Large intestine (tissue), 12 donors: Measurements from ENCODE around the gene NPHP4. TPM values are rescaled to one million over a fixed set of nuclear protein-coding genes. Genes with fewer than 3 reads are reported as not detected.

Source experiments
- DNase-seq, 2 donors: peaks; one replicate each; pipeline versions ENCODE4 v3.0.0 to v3.0.0-alpha.2; 2013
- H3K27ac ChIP-seq: one replicate; pipeline ENCODE4 v1.5.1; 2013; ENCODE audit warnings: low read length
- H3K27me3 ChIP-seq: 2 replicates; pipeline ENCODE4 v1.6.1; 2013; ENCODE audit warnings: low read length; ENCODE audit not compliant: control insufficient read depth, insufficient read depth
- H3K36me3 ChIP-seq: 2 replicates; pipeline ENCODE4 v1.6.1; 2013; ENCODE audit warnings: low read length; ENCODE audit not compliant: control insufficient read depth, insufficient read depth
- H3K4me1 ChIP-seq: one replicate; pipeline ENCODE4 v1.6.1; 2013; ENCODE audit warnings: low read length; ENCODE audit not compliant: control insufficient read depth, insufficient read depth
- H3K4me3 ChIP-seq: one replicate; pipeline ENCODE4 v1.5.1; 2013; ENCODE audit warnings: low read length
- H3K9me3 ChIP-seq: one replicate; pipeline ENCODE4 v1.6.1; 2013; ENCODE audit warnings: mild to moderate bottlenecking, low read depth, low read length, moderate library complexity; ENCODE audit not compliant: control insufficient read depth
- WGBS: methylation state at CpG from one replicate; pipeline ENCODE4 v1.1.5; 2013; ENCODE audit warnings: low lambda C conversion rate; ENCODE audit not compliant: insufficient coverage; 5-methylcytosine and 5-hydroxymethylcytosine counted together
- long read RNA-seq, 11 donors: transcript quantifications; one replicate each; lab custom pipeline, GENCODE V29; 2026
- polyA plus RNA-seq: library from polyadenylated mRNA; unstranded; fragments of 120-200 nt; gene quantifications from one replicate; pipeline ENCODE4 v1.2.1, GENCODE V29; 2013

NPHP4 gene
- polyA plus RNA-seq: 11.4 TPM
- long read RNA-seq, donor 1: 0 reads
- long read RNA-seq, donor 2, full-length matches to known transcripts: 1 of 1 reads
- long read RNA-seq, donor 2, partial matches to known transcripts: 0 of 1 reads
- long read RNA-seq, donor 2, other reads (novel, unspliced or antisense): 0 of 1 reads
- long read RNA-seq, donor 3: 0 reads
- long read RNA-seq, donor 4: 0 reads
- long read RNA-seq, donor 5: 0 reads
- long read RNA-seq, donor 6: 0 reads
- long read RNA-seq, donor 7: 0 reads
- long read RNA-seq, donor 8: 0 reads
- long read RNA-seq, donor 9: 0 reads
- long read RNA-seq, donor 10: 0 reads
- long read RNA-seq, donor 11: 0 reads

DNA sequence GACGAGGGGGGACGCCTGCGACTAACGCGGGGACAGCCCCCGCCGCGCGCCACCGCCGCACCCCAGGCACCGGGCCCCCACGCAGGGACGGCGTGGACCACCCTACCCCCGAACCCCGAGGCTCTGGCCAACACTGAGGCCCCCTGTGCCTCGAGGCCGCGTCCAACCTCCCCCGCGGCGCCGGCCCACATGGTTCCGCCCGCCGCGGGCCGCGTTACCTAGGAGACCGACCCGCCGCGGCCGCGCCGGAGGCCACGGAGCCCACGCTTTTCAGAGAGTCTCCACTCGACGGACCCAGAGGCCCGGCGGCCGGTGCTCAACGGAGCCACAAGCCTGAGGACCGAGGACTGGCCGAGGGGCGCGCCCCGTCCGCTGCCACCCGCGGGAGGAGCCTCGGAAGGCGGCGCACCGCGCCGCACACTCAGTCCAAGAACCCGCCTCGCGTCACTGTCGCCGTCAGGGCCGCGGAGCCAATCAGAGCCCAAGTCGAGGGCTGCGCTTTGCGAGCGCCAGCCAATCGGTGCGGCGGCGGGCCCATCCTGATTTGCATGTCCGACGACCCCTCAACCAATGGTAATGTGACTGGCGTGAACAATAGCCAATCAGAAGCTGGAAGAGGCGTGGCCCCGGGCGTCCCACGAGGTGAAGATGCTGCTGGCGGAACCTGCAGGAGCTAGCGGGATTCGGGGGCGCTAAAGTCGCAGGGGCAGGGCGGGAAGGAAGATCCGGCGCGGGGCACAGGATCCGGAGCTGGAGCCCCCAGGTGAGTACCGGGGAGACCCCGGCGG is at the start of gene NPHP4:
NPHP4 (minus strand) TSS at position 400 of the 788 bp plus-strand sequence. CDS start 6,136 bp downstream, outside the sequence.
- Histone ChIP-seq H3K27ac (peak within 1 kb of the TSS; percentile 63), H3K27me3 (peaks cover 18% of the 10 kb centered on the region), H3K36me3 (no peaks in the 10 kb centered on the region), H3K9me3 (no peaks in the 10 kb centered on the region), H3K4me3 (peak within 1 kb of the TSS; percentile 49), H3K4me1 (peaks cover 5% of the 10 kb centered on the region)
- peak; percentile 99 to 100 for DNase-seq
- no CpG with 5 or more reads among the region's 94 CpGs for WGBS

DNA sequence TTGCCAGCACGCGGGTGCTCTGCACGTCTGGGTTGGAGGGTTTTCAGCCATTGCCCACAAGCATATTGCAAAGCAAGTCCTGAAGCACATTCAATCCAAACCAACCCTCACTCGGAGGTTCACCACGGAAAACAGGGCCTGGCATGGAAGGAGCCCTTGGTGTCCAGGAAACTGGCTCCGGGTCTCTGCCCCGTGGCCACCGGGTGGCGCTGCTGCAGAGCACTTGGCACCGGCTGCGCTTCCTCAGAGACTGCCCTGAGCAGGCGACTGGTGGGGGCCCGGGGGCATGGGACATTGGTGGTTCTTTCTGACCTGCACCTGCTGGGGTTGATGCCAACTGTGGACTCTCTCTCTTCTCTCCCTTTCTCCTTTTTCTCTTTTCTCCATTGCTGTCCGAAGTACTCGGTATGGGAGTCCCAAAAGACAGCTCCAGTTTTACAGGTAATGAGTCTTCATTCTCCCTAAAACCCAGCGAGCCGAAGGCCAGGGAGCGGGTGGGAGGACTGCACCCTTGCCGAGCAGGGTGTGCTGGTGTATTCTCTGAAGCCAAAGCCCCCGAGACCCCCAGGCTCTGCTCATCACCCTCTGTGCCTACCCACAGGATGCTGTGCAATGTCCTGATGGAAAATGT is 49.3 kb upstream of the NPHP4 start:
- Histone ChIP-seq H3K36me3 (peaks cover 8% of the 10 kb centered on the region), H3K4me3 (no peak overlapping the region), H3K9me3 (no peaks in the 10 kb centered on the region), H3K4me1 (peaks cover 20% of the 10 kb centered on the region), H3K27ac (no peak overlapping the region), H3K27me3 (no peaks in the 10 kb centered on the region)
- DNase-seq: no peak
- 100% methylated on average over 1 of the region's 20 CpGs for WGBS

DNA sequence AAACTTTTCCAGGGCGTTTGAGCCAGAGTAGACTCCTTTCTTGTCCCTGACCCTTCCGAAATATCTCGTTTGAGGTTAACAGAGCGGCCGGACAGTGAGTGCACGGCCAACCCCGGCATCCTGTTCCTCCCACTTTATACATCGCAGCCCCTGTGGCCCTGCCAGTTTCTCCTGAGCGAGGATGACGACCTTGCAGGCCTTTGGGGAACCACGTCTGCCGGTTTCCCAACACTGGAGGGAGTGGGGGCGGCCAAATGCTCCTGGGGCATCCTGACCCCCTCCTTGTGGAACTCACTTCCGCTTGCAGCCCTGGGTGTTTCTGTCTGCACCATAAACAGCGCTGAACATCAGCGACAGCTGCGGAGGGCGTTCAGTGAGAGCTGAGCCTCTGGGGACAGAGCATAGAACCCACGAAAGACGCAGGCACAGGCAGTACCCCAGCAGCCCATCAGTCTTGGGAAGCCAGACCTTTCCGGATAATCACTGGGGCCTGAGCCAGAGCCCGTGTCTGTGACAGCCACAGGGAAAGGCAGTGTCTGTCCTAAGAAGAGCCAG is 48.7 kb upstream of the NPHP4 start:
- peaks cover 14% of the 10 kb centered on the region for H3K4me1 ChIP-seq
- no CpG with 5 or more reads among the region's 22 CpGs for WGBS
- no peak for DNase-seq
- peaks cover 8% of the 10 kb centered on the region for H3K36me3 ChIP-seq
- H3K27ac ChIP-seq: no peak overlapping the region
- no peaks in the 10 kb centered on the region for H3K27me3 ChIP-seq
- H3K4me3 ChIP-seq: no peak overlapping the region
- H3K9me3 ChIP-seq: no peaks in the 10 kb centered on the region

DNA sequence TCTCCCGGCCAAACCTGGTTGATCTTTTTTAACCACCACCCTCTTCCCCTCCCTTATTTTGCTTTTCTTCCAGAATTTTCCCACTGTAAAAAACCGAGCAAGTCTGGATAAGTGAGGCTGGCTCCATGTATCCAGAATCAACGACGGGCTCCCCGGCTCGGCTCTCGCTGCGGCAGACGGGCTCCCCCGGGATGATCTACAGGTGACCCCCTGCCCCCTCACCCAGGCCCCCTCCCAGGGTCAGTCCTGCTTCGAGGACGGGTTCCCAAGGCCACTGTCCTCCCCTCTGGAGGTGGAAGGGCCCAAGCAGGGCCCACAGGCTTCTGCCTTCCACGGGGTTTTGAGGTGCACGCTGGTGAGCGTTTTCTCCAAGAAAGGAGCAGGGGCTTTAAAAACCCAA is 48.2 kb upstream of the NPHP4 start:
- no peak for DNase-seq
- peaks cover 8% of the 10 kb centered on the region for H3K36me3 ChIP-seq
- H3K27ac ChIP-seq: no peak overlapping the region
- WGBS: no CpG with 5 or more reads among the region's 15 CpGs
- H3K4me3 ChIP-seq: no peak overlapping the region
- H3K4me1 ChIP-seq: peaks cover 11% of the 10 kb centered on the region
- H3K9me3 ChIP-seq: no peaks in the 10 kb centered on the region
- no peaks in the 10 kb centered on the region for H3K27me3 ChIP-seq

DNA sequence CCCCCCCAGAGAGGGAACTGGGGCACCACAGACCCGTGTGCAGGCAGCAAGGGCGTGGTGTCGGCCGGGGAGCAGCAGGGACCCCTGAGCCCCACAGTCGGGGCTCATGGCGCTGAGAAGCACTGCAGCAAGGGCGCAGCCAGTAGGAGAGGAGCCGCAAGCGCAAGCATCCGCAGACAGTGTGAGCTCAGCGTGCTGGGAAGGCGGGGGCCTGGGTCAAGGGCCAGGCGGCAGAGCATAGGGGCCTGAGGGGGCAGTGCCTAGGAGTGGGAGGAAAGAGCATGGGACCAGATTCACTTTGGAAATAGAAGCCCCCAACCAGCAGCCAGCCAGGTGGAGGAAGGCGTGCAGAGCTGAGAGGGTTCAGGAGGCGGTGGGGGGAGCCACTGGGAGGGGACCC is 46.8 kb upstream of the NPHP4 start:
- Histone ChIP-seq H3K27ac (no peak overlapping the region), H3K27me3 (no peaks in the 10 kb centered on the region), H3K9me3 (no peaks in the 10 kb centered on the region), H3K4me1 (peaks cover 4% of the 10 kb centered on the region), H3K36me3 (peaks cover 8% of the 10 kb centered on the region), H3K4me3 (no peak overlapping the region)
- no peak for DNase-seq
- WGBS: no CpG with 5 or more reads among the region's 15 CpGs

DNA sequence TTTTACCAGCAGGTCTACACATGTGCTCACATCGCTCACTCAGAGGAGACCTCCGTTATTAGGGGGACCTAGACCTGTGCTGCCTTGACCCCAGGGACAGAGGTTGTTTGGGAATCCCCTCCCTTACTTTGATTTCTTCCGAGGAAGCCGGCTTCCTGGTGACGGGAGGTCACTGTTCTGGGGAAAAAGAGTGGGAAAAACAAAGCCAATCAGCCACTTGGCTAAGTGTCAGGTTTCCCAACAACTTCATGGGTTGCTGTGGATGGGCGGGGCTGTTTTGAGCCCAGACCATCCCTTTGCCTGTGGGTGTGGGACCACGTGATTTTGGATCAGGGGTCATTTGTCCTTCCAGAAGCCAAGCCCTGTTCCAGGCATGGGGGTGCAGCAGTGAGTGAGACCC is 46.4 kb upstream of the NPHP4 start:
- H3K36me3 ChIP-seq: peaks cover 8% of the 10 kb centered on the region
- peaks cover 5% of the 10 kb centered on the region for H3K4me1 ChIP-seq
- H3K27ac ChIP-seq: no peak overlapping the region
- no peaks in the 10 kb centered on the region for H3K27me3 ChIP-seq
- no peak for DNase-seq
- no peaks in the 10 kb centered on the region for H3K9me3 ChIP-seq
- H3K4me3 ChIP-seq: no peak overlapping the region
- WGBS: 60% methylated on average over 3 of the region's 7 CpGs

DNA sequence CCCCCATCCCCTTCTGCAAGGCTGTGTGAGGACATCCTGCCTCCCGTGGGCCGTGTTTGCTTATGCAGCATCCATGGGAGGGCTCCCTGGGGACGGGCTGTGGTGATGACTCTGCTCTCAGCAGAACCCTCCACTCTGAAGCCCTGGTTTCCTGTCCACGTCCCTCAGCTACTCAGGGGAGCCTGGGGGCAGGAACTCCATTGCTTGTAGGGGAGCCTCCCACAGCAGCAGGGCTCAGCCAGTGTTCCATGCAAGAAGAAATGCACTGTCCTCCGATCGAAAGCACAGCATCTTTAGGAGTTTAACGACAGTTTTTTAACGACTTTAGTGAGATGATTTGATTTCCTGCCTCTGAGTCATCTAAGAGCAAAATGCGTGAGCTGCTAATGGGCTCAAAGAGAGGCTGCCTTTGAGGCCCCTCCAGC is 45.1 kb upstream of the NPHP4 start:
- no peak for DNase-seq
- no peaks in the 10 kb centered on the region for H3K9me3 ChIP-seq
- no CpG with 5 or more reads among the region's 9 CpGs for WGBS
- no peaks in the 10 kb centered on the region for H3K27me3 ChIP-seq
- H3K27ac ChIP-seq: no peak overlapping the region
- H3K4me3 ChIP-seq: no peak overlapping the region
- H3K36me3 ChIP-seq: peaks cover 8% of the 10 kb centered on the region
- peaks cover 5% of the 10 kb centered on the region for H3K4me1 ChIP-seq

DNA sequence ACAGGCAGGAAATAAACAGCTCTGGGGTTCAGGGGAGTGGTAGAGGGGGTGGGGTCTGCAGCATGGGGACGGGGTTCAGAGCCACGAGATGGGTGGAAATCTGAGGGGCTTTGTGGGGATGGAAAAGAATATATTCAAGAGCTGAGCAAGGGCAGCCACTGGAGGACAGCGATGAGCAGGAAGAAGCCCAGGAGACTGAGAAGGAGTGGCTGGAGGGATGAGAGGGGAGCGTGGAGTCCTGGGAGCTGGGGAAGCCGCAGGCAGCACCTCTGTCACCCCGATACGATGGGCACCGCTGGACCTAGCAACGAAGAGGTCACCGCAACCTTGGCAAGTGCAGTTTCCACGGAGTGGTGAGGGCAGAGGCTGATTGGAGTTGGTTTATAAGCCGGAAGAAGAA is 43.5 kb upstream of the NPHP4 start:
- no peak overlapping the region for H3K4me3 ChIP-seq
- no peak for DNase-seq
- WGBS: 76% methylated on average over 7 of the region's 12 CpGs
- peaks cover under 1% of the 10 kb centered on the region for H3K36me3 ChIP-seq
- no peak overlapping the region for H3K27ac ChIP-seq
- peaks cover 5% of the 10 kb centered on the region for H3K4me1 ChIP-seq
- H3K27me3 ChIP-seq: no peaks in the 10 kb centered on the region
- H3K9me3 ChIP-seq: no peaks in the 10 kb centered on the region

DNA sequence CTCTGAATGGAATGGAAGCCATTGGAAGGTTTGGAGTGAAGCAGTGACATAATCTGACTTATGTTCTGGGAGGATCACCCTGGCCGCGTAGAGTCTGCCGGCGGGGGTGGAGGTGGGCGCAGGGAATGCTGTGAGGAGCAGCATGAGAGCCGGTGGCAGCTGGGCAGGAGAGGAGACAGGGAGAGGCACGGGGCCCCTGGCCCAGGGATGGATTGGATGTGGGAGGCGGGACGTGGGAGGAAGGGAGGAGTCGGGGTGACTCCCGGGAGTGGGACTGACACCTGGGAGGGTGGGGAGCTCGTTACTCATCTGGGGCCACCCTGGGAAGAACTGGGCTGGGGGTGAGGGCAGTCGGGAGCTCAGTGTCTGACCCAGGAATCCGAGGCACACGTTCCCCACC is 43.1 kb upstream of the NPHP4 start:
- H3K9me3 ChIP-seq: no peaks in the 10 kb centered on the region
- WGBS: no CpG with 5 or more reads among the region's 15 CpGs
- H3K4me1 ChIP-seq: peaks cover 5% of the 10 kb centered on the region
- H3K36me3 ChIP-seq: no peaks in the 10 kb centered on the region
- H3K27ac ChIP-seq: no peak overlapping the region
- H3K4me3 ChIP-seq: no peak overlapping the region
- no peak for DNase-seq
- H3K27me3 ChIP-seq: no peaks in the 10 kb centered on the region

DNA sequence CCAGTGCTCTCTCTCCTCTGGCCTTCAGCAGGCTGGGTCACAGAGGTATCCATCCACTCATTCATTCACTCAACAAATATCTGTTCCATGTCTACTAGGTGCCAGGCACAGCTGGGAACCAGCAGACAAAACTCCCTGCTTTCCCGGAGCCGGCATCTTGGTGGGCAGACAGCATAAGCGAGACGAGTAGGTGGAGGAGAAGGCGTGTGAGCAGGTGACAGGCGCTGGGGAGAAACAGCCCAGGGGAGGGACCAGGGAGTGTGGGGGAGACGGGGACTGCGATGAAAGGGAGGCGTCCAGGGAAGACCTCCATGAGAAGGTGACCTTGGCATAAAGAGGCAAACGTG is 42.5 kb upstream of the NPHP4 start:
- Histone ChIP-seq H3K36me3 (no peaks in the 10 kb centered on the region), H3K27me3 (no peaks in the 10 kb centered on the region), H3K4me3 (no peak overlapping the region), H3K27ac (no peak overlapping the region), H3K9me3 (no peaks in the 10 kb centered on the region), H3K4me1 (peaks cover 5% of the 10 kb centered on the region)
- no peak for DNase-seq
- no CpG with 5 or more reads among the region's 10 CpGs for WGBS
